ENCODE measurements around the gene CYP26C1. TPM values are rescaled to one million over a fixed set of nuclear protein-coding genes. Genes with fewer than 3 reads are reported as not detected.

CYP26C1 gene
- total and polyA plus RNA-seq, 2 experiments from 2014 or later, result not detected

- Histone ChIP-seq H3K9me2 (ENCODE audit: insufficient read depth) (no peaks in the 10 kb centered on the region), H3K9ac (no peak overlapping the region), H3F3A (ENCODE audit: insufficient read depth) (no peaks in the 10 kb centered on the region), H3K79me2 (ENCODE audit: insufficient read depth) (no peaks in the 10 kb centered on the region), H3K4me3 (no peak overlapping the region), H3K4me2 (ENCODE audit: unreplicated experiment) (no peak overlapping the region), H3K4me1 (ENCODE audit: insufficient read depth) (peaks cover 3% of the 10 kb centered on the region; the same call in 1 of the 2 replicates), H4K20me1 (ENCODE audit: insufficient read depth) (no peaks in the 10 kb centered on the region), H3K27me3 (replicated peaks; ENCODE audit: insufficient read depth) (peaks cover 15% of the 10 kb centered on the region), H2AFZ (no peak overlapping the region), H3K36me3 (ENCODE audit: low read depth) (no peaks in the 10 kb centered on the region), H3K27ac (no peak overlapping the region), H3K9me3 (ENCODE audit: low read depth) (no peaks in the 10 kb centered on the region)
- TF ChIP-seq EZH2phosphoT487 (IDR thresholded peaks at IDR 0.05; ENCODE audit: insufficient read depth, low read depth), result no peak
- no peak for TF ChIP-seq EZH2 (IDR thresholded peaks at IDR 0.05; ENCODE audit: insufficient read depth, poor library complexity, severe bottlenecking)
- in situ Hi-C loops (cut with MboI), result loop anchor here (25.0 kb wide), 1 partner anchor 430 kb away; no protein-coding TSS in a partner anchor
- no peak for DNase-seq
- 70 to 71% methylated on average over 10 of the region's 10 CpGs for WGBS, 2 experiments (ENCODE audit: low coverage in 1 of 2, low lambda C conversion rate in 2 of 2, missing lambda C conversion rate in 2 of 2)
Measured at GRCh38 chr10:93081834-93082233, 21.2 kb downstream of the CYP26C1 start.

GRCh38 chr10:93083743-93084539, 23.3 kb downstream of the CYP26C1 start:
- TF ChIP-seq EZH2 (IDR thresholded peaks at IDR 0.05; ENCODE audit: insufficient read depth, poor library complexity, severe bottlenecking) (no peak), EZH2phosphoT487 (IDR thresholded peaks at IDR 0.05; ENCODE audit: insufficient read depth, low read depth) (no peak)
- WGBS, 2 experiments (ENCODE audit: low coverage in 1 of 2, low lambda C conversion rate in 2 of 2, missing lambda C conversion rate in 2 of 2), result 82 to 83% methylated on average over 7 of the region's 7 CpGs
- Histone ChIP-seq H3K4me3 (no peak overlapping the region), H3K9ac (no peak overlapping the region), H3K36me3 (ENCODE audit: low read depth) (no peaks in the 10 kb centered on the region), H3F3A (ENCODE audit: insufficient read depth) (no peaks in the 10 kb centered on the region), H3K4me2 (ENCODE audit: unreplicated experiment) (no peak overlapping the region), H3K27me3 (replicated peaks; ENCODE audit: insufficient read depth) (no peaks in the 10 kb centered on the region; the same call in 1 of the 2 replicates), H3K79me2 (ENCODE audit: insufficient read depth) (no peaks in the 10 kb centered on the region), H3K4me1 (ENCODE audit: insufficient read depth) (peaks cover 3% of the 10 kb centered on the region; the same call in 1 of the 2 replicates), H3K9me2 (ENCODE audit: insufficient read depth) (no peaks in the 10 kb centered on the region), H3K27ac (no peak overlapping the region), H2AFZ (no peak overlapping the region), H3K9me3 (ENCODE audit: low read depth) (no peaks in the 10 kb centered on the region), H4K20me1 (ENCODE audit: insufficient read depth) (no peaks in the 10 kb centered on the region)
- no peak for DNase-seq
- in situ Hi-C loops (cut with MboI), result loop anchor here (25.0 kb wide), 1 partner anchor 428 kb away; no protein-coding TSS in a partner anchor

DNA sequence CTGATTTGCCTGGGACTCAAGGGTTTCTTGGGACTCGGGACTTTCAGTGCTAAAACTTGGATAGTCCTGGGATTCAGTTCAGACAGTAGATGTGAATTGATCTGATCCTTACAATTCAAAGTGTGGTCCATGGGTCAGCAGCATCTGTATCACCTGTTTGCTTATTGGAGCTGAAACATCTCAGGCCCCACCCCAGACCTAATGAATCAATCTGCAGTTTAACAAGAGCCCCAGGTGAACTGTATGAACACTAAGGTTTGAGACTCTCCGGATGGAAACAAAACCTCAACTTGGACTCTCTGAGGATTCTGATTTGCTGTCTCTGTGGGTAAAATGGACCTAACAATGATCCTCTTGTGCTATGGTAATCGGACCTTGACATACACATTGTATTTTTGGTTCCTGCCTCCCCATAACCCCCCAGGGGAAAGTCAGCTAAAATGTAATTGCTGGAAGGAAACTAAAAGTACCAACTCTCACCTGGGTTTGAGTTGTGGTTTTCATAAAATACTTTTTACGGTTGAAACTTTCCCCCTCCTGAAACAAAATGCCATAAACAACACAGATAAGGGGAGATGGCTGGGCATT, 24.8 kb downstream of the CYP26C1 start:
- Histone ChIP-seq H3K4me3 (no peak overlapping the region), H3K27me3 (replicated peaks; ENCODE audit: insufficient read depth) (no peaks in the 10 kb centered on the region; the same call in 1 of the 2 replicates), H4K20me1 (ENCODE audit: insufficient read depth) (no peaks in the 10 kb centered on the region), H3K9me2 (ENCODE audit: insufficient read depth) (no peaks in the 10 kb centered on the region), H3F3A (ENCODE audit: insufficient read depth) (no peaks in the 10 kb centered on the region), H3K36me3 (ENCODE audit: low read depth) (no peaks in the 10 kb centered on the region), H3K79me2 (ENCODE audit: insufficient read depth) (no peaks in the 10 kb centered on the region), H2AFZ (no peak overlapping the region), H3K4me1 (ENCODE audit: insufficient read depth) (no peaks in the 10 kb centered on the region), H3K4me2 (ENCODE audit: unreplicated experiment) (no peak overlapping the region), H3K27ac (no peak overlapping the region), H3K9ac (no peak overlapping the region), H3K9me3 (ENCODE audit: low read depth) (no peaks in the 10 kb centered on the region)
- no peak for DNase-seq
- TF ChIP-seq EZH2phosphoT487 (IDR thresholded peaks at IDR 0.05; ENCODE audit: insufficient read depth, low read depth) (no peak), EZH2 (IDR thresholded peaks at IDR 0.05; ENCODE audit: insufficient read depth, poor library complexity, severe bottlenecking) (no peak)
- in situ Hi-C loops (cut with MboI), result loop anchor here (5.0 to 25.0 kb wide), 2 partner anchors 207 to 427 kb away; no protein-coding TSS in a partner anchor
- 48 to 55% methylated on average over 4 of the region's 4 CpGs for WGBS, 2 experiments (ENCODE audit: low coverage in 1 of 2, low lambda C conversion rate in 2 of 2, missing lambda C conversion rate in 2 of 2)

DNA sequence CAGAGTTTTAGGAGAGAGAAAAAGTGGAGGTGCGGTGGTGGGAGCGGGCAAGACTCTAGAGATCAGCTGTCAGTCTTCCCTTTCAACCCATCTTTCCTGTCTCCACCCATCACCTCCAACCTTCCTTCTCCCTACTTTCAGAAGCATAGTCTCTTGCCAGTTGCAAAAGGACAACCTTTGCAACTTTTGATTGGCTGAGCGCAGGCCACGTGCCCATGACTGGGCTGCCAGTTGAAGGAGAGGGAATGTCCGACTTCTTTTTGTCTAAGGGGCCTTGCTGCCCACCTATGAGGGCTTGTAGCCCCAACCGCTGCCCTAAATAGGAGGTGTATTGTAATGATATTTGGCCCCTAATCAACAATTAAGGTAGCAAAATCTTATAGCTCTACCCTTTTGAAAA, 25.7 kb downstream of the CYP26C1 start:
- Histone ChIP-seq H3F3A (ENCODE audit: insufficient read depth) (no peaks in the 10 kb centered on the region), H3K36me3 (ENCODE audit: low read depth) (no peaks in the 10 kb centered on the region), H3K4me3 (no peak overlapping the region), H3K9ac (no peak overlapping the region), H3K9me3 (ENCODE audit: low read depth) (no peaks in the 10 kb centered on the region), H3K27me3 (replicated peaks; ENCODE audit: insufficient read depth) (no peaks in the 10 kb centered on the region; the same call in 1 of the 2 replicates), H3K9me2 (ENCODE audit: insufficient read depth) (no peaks in the 10 kb centered on the region), H4K20me1 (ENCODE audit: insufficient read depth) (no peaks in the 10 kb centered on the region), H3K79me2 (ENCODE audit: insufficient read depth) (no peaks in the 10 kb centered on the region), H2AFZ (no peak overlapping the region), H3K4me2 (ENCODE audit: unreplicated experiment) (no peak overlapping the region), H3K27ac (no peak overlapping the region), H3K4me1 (ENCODE audit: insufficient read depth) (no peaks in the 10 kb centered on the region)
- no peak for DNase-seq
- in situ Hi-C loops (cut with MboI), result loop anchor here (5.0 to 25.0 kb wide), 2 partner anchors 206 to 426 kb away; no protein-coding TSS in a partner anchor
- 77 to 80% methylated on average over 6 of the region's 6 CpGs for WGBS, 2 experiments (ENCODE audit: low coverage in 1 of 2, low lambda C conversion rate in 2 of 2, missing lambda C conversion rate in 2 of 2)
- TF ChIP-seq EZH2 (IDR thresholded peaks at IDR 0.05; ENCODE audit: insufficient read depth, poor library complexity, severe bottlenecking) (no peak), EZH2phosphoT487 (IDR thresholded peaks at IDR 0.05; ENCODE audit: insufficient read depth, low read depth) (no peak)
